ENCODE results near the gene CD7.
"Not testable (repeated sequence)": the region's sequence is repeated elsewhere in the genome, so short reads cannot be mapped to it uniquely, and the experiment has no call there.

Gene CD7

GRCh38 chr17:82317394-82318168 lies at the start of gene CD7:
CD7 (minus strand) TSS chr17:82317608; CDS start chr17:82317495, 113 bp downstream.
- in situ Hi-C loops (cut with HindIII; ENCODE audit: low pct_ligation_motif_present, low pct_unique_long_range_greater_than_20kb, low sequenced_read_pairs), result no loop called here
- no peak for DNase-seq

GRCh38 chr17:82366749-82367148 lies 49.3 kb upstream of the CD7 start:
- in situ Hi-C loops (cut with HindIII; ENCODE audit: low pct_ligation_motif_present, low pct_unique_long_range_greater_than_20kb, low sequenced_read_pairs), result no loop called here
- no peak for DNase-seq

- in situ Hi-C loops (cut with HindIII; ENCODE audit: low pct_ligation_motif_present, low pct_unique_long_range_greater_than_20kb, low sequenced_read_pairs), result no loop called here
- no peak for DNase-seq
These were observed 48.3 kb upstream of the CD7 start for GRCh38 chr17:82365606-82366295.

- DNase-seq, result no peak
- in situ Hi-C loops (cut with HindIII; ENCODE audit: low pct_ligation_motif_present, low pct_unique_long_range_greater_than_20kb, low sequenced_read_pairs), result no loop called here
These were observed 44.7 kb upstream of the CD7 start for GRCh38 chr17:82361885-82362633.

- DNase-seq; in situ Hi-C loops (cut with HindIII; ENCODE audit: low pct_ligation_motif_present, low pct_unique_long_range_greater_than_20kb, low sequenced_read_pairs): not testable (repeated sequence)
These were observed 42.2 kb upstream of the CD7 start for GRCh38 chr17:82359451-82360074.

GRCh38 chr17:82358465-82359350 lies 41.3 kb upstream of the CD7 start, which contains the start of gene TEX19:
TEX19 (plus strand) TSS chr17:82359247; CDS start chr17:82362151, 2,904 bp downstream.
- DNase-seq, result peak; percentile 28
- in situ Hi-C loops (cut with HindIII; ENCODE audit: low pct_ligation_motif_present, low pct_unique_long_range_greater_than_20kb, low sequenced_read_pairs), result no loop called here

GRCh38 chr17:82357394-82357793 lies 40.0 kb upstream of the CD7 start:
- DNase-seq, result no peak
- in situ Hi-C loops (cut with HindIII; ENCODE audit: low pct_ligation_motif_present, low pct_unique_long_range_greater_than_20kb, low sequenced_read_pairs), result no loop called here

GRCh38 chr17:82356845-82357355 lies 39.5 kb upstream of the CD7 start:
- no peak for DNase-seq
- in situ Hi-C loops (cut with HindIII; ENCODE audit: low pct_ligation_motif_present, low pct_unique_long_range_greater_than_20kb, low sequenced_read_pairs), result no loop called here

- in situ Hi-C loops (cut with HindIII; ENCODE audit: low pct_ligation_motif_present, low pct_unique_long_range_greater_than_20kb, low sequenced_read_pairs), result no loop called here
- DNase-seq, result peak; percentile 72
These were observed 38.5 kb upstream of the CD7 start for GRCh38 chr17:82355770-82356427.

GRCh38 chr17:82354804-82355308 lies 37.4 kb upstream of the CD7 start:
- no peak for DNase-seq
- in situ Hi-C loops (cut with HindIII; ENCODE audit: low pct_ligation_motif_present, low pct_unique_long_range_greater_than_20kb, low sequenced_read_pairs), result no loop called here

- in situ Hi-C loops (cut with HindIII; ENCODE audit: low pct_ligation_motif_present, low pct_unique_long_range_greater_than_20kb, low sequenced_read_pairs), result no loop called here
- DNase-seq, result no peak
These were observed 36.1 kb upstream of the CD7 start for GRCh38 chr17:82353484-82353883.

GRCh38 chr17:82351713-82352488 lies 34.5 kb upstream of the CD7 start:
- peak; percentile 87 for DNase-seq
- in situ Hi-C loops (cut with HindIII; ENCODE audit: low pct_ligation_motif_present, low pct_unique_long_range_greater_than_20kb, low sequenced_read_pairs), result no loop called here

GRCh38 chr17:82351254-82351712 lies 33.9 kb upstream of the CD7 start:
- no peak for DNase-seq
- in situ Hi-C loops (cut with HindIII; ENCODE audit: low pct_ligation_motif_present, low pct_unique_long_range_greater_than_20kb, low sequenced_read_pairs), result no loop called here

- no peak for DNase-seq
- in situ Hi-C loops (cut with HindIII; ENCODE audit: low pct_ligation_motif_present, low pct_unique_long_range_greater_than_20kb, low sequenced_read_pairs), result no loop called here
These were observed 33.0 kb upstream of the CD7 start for GRCh38 chr17:82350182-82351030.

- no peak for DNase-seq
- in situ Hi-C loops (cut with HindIII; ENCODE audit: low pct_ligation_motif_present, low pct_unique_long_range_greater_than_20kb, low sequenced_read_pairs), result no loop called here
These were observed 31.9 kb upstream of the CD7 start for GRCh38 chr17:82349287-82349701.

Data from ACHN (cell line).